ENCODE measurements around the gene ADD2. TPM values are rescaled to one million over a fixed set of nuclear protein-coding genes. Genes with fewer than 3 reads are reported as not detected.

ADD2 gene
- total RNA-seq, 1 donor from 2014 or later: 2.8 TPM

DNA sequence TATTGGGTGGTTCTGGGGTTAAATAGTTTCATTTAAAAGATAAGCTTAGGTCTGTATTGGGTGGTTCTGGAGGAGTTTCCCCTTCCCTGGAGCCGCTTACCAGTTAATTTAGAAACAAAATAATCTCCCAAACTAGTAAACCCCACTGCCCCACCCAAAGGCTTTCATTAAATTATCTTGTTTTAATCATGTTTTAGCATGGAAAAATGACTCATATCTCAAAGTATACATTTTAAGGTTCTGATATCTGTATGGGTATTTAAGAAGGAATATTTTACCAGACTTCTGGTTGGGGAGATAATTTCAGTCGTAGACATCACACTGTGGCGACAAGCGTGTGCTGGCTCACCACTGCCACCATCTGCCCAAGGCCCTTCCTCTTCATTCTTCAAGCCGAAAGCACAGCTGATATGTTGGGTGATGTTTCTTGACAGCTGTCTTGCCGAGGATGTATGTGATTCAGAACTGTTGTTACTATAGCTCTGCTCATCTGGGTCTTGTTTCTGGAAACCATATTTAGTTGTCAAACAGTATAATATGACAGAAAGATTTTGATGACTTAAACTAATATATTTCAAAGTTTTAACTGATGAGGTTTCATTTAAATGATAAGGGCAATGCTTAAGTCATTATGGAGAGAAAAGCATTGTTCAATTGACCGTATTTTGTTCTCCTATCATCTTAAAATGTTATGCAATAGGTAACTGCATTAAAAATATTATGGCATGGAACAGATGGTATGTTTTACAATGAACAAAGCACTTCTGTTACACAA lies 17.3 kb upstream of the ADD2 start:
- peak; percentile 87 for DNase-seq

DNA sequence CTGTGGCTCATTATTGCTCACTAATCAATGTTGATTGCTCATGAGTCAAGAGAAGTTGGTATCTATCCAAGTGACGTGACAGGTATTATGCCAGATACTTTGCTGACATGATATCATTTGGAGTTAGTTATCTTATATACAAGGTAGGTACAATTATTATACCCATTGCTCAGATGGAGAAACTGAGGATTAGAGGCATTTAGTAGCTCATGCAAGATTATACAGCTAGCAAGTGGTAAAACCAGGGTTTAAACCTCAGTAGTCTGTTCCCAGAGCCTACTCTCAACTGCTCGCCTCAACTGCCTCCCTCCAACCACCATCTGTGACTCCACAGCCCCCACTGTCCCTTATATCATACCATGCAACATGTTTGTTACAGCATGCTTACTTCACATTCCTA lies 16.3 kb upstream of the ADD2 start:
- DNase-seq: no peak

DNA sequence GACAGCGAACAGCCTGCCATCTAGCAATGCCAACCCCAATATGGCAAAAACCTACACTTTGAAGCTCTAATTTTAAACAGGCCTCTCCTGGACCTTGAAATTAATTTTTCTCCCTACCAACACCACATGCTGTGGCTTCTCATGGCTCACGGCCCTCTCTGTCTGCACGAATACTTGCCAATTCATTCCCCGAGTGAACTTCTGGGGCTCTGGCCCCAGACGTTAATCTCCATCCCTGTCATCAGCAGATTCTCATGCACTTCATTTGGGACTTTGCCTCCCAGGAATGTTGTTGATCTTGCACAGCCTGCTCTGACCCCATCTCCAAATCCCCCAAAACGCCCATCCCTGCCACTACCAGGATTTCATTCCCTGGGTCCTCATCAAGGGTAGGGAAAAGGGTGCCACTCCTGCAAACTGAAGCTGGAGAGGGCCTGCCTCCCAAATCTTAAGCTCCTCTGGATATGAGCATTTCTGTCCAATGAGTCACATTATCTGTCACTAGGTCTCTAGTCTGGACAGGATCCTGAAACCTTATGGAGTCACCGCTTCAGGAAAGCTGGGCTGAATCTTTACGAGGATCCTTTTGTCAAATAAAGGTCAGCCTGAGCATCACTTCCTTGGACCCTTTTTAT lies 12.0 kb upstream of the ADD2 start:
- no peak for DNase-seq

DNA sequence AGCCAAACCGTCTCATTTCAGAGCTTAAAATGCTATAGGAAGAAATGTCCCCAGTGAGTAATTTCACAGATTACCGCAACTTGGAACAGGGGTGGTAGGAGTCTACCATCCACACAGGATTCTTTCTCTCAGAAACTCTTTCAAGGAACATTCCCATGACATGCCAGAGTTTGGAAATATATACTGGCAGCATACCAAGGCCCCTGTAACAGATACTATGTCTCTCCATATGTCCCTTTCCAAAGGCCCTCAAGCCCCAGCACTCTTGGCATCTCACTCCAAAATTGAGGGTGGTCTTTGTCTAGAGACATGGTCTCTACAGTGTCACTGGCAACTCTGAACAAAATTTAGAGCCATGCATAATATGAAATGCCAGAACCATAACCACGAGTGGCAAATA lies 11.5 kb upstream of the ADD2 start:
- DNase-seq: peak; percentile 80

DNA sequence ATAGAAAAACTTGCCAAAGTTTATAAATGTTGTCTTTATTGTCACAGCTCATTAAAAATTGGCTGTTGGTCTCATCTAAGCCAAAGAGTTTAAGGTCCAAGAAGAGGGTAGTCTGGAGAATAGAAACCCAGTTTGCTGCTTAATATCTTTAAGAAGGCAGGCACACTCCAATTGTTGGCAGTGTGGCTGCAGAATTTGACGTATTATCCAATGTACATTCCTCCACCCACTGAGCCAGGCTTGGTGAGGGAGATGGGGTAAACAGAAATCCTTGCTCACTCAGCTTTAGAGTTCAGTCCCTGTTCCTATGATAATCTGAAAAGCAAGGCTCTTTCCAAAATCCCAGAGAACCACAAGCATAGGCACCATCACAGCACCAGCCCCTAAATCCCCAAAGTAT lies 10.7 kb upstream of the ADD2 start:
- DNase-seq: peak; percentile 66

DNA sequence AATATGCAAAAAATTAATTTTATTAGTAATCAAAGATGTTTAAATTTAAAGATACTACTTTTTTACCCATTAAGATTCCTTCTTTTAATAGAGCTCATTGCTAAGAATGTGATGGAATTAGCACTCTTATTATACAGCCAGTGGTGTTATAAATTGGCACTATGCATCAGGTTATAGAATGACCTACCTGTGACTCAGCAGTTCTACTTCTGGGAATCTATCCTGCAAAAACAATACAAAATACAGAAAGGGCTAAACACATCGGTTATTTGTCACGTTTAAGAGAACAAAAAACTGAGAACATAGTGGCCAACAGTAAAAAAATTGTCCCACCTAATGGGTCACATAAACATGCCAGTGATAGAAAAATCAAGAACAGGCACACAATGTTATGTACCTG lies 9.4 kb upstream of the ADD2 start:
- DNase-seq: no peak

DNA sequence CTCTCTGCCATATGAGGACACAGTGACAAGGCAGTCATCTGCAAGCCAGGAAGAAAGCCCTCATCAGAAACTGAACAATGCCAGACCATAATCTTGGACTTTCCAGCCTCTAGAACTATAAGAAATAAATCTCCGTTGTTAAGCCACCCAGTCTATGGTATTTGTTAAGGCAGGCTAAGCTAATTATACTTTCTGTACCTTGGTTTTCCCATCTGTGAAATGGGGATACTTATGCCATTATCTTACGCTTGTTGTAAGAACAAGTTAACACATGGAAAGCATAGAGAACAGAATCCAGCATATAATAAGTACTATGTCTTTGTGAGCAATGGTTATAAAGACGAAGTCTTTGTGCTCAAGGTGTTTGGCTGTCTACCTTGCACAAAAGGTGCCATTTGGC lies 8.3 kb upstream of the ADD2 start:
- DNase-seq: no peak

DNA sequence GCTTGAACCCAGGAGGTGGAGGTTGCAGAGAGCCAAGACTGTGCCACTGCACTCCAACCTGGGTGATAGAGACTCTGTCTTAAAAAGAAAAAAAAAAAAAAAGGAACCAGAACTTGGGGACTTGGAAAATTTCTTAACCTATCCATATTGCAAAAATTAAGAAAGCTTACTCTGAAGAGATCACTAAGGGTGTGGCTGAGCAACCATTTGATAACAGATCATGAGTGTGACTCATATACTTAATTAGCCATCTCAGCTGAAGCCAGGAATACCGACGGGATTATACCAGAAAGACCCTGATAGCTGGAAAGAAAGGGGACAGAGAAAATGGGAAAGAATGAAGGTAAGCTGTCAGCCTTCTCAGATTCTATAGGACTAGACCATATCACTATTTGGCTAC lies 7.1 kb upstream of the ADD2 start:
- no peak for DNase-seq

DNA sequence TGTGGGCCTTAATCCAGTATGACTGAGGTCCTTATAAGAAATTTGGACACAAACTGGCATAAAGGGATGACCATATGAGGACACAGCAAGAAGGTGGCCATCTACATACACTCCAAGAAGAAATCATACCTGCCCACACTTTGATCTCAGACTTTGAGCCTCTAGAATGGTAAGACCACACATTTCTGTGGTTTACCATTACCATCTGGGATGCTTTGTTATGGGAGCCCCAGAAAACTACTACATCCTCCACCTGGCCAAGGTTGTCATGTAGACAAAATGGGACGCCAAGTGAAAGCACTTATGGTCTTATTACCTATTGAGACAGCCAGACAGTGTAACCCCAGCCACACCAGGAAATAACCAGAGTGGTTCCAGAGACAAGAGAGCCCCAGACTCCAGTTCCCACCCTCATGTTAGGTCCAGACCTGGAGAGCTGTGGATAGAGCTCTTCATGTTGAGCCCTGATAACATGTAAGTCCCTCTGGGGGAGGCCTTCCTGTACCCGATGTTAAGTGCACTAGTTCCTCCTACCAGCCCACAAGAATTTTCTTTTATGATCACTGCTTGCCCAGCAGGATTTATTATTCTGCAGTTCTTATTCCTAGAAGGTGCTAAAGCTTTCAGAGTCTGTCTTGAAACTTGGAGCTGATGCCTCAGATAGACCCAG lies 4.6 kb upstream of the ADD2 start:
- no peak for DNase-seq

DNA sequence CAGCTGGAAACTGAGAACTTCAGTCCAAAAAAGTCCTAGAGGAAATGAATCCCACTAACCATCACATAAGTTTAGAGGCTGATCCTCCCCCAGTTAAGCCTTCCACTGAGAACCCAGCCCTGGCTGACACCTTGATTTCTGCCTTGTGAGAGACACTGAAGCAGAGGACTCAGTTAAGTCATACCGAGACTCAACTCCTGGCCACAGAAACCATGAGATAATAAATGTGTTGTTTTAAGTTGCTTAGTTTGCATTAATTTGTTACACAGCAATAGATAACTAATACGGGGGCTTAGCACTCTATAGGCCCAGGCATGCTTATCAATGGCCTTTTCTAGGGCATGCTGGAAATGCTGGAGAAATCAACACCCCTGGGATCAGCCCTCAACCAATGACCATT lies 3.4 kb upstream of the ADD2 start:
- DNase-seq: no peak

DNA sequence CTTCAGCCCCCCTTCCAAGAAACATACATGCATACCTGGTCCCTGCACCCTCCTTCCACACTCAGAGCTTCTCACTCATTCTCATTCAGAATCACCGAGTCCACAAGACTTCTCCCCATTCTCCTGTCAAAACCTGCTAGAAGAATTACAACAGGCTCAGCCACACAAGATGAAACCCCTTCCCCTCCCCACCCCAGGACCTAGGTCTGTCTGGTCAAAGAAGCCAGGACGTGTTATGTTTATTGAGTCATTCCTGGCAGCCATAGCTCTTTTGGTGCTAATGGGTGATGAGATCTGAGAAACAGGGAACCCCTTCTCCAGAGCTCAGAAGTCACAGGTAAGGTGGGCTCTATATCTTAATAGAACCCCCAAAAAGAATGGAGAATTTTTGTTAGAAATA lies 1.4 kb upstream of the ADD2 start:
- DNase-seq: no peak

DNA sequence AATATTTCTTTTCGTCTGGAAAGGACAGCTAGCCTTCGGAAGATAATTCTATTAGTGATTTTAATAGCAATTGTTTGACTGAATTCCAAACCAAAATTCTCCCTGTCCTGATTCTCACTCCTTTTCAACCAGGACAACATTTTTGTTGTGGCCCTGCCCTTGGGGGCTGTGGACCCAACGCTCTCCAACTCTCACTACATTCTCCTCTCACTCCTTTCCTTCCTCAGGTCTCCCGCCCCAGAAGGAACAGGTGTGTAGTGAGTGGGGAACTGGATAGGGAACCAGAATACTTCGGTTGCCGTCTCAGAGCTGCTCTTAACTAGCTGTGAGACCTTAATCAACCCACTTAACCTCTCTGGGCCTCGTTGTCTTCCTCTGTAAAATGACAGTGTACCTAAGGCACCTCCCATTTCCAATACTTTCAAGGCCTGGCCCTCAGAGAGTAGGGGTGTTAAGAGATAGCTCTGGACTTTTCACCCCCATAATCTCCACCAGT lies 638 bp upstream of the ADD2 start:
- no peak for DNase-seq

DNA sequence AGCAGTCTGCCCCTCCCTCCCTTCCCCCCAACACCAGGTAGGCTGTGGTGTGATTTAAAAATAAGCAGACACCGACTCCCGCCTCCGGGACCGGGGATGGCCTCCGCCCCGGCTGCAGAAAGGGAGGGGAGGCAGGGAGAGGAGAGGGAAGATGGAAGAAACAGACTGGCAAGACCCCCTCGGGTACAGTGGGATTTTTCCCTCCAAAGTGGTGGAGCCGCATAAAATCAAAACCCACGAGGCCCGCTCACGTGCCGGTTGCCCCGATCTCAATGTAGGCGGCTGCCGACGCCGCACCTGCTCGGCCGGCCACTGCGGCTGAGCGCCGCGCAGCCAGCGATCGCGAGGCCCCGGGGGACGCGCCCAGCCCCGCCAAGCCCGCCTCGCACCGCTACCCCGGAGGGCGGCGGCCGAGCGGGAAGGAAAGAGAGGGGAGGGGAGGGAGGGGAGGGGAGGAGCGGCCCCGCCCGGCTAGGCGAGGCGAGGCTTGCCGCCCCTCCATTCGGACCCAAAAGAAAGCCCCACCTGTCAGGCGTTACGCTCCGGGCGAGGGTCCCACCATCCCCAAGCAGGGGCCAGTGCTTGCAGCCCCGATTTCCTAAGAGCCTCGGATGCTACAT lies 811 bp downstream of the ADD2 start:
- DNase-seq: peak; percentile 18

DNA sequence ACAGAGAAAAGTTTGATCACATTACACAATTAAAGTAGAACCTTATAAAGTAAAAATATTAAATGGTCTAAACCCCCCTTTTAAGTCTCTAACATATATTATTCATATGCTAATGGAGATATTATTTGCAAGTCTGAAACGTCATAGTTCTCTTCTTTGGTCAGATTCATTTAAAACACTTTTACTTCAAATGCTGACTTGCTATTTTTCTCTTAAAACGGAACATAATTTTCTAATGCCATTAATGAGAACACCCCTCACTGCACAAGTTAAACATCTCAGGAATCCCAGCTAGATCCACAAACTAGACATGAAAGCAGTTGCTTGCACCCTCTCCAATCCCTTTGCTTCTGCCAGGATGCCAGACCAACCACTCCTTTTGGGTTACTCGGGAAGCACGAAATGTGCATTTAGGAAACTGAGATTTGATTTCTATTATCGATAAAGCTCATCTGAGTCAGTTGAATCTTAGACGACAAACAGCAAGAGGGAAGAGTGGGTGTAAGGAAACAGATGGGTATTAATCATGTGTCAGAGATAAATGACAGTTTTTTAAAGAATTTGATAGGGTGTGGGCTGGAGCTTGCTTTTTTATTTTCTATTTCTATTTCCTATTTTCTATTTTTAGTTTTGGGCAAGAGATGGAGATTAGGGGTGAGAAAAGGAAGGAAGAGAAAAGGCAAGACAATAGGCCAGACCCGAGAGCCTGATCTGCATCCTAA lies 1.5 kb downstream of the ADD2 start:
- no peak for DNase-seq

DNA sequence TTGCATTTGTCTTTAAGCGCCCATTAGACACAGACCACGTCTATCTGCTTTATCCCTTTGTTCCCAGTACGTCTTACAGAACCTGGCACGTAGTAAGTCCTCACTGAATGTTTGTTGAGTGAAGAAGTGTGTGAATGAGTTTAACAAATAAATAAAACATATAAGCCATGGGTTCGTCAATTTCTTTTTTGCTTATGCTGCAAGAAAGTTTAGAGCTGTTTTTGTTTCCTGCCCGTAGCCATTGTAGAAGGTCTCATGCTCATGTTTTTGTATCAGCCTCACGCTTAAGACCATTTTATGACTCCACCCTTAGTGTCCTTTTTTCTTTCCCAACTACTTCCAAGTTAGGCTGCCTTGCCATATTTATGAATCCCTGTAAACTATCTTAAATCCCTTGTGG lies 2.5 kb downstream of the ADD2 start:
- no peak for DNase-seq

DNA sequence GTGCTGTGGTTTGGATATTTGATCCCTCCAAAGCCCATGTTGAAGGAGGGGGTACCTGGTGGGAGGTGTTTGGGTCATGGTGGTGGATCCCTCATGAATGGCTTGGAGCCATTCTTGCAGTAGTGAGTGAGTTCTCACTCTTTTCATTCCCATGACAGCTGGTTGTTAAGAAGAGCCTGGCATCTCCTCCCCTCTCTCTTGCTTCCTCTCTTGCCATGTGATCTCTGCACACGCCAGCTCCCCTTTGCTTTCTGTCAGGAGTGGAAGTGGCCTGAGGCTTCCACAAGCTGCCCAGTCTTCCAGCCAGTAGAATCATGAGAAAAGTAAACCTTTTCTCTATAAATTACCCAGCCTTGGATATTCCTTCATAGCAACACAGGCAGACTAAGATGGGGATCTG lies 8.6 kb downstream of the ADD2 start:
- DNase-seq: no peak

DNA sequence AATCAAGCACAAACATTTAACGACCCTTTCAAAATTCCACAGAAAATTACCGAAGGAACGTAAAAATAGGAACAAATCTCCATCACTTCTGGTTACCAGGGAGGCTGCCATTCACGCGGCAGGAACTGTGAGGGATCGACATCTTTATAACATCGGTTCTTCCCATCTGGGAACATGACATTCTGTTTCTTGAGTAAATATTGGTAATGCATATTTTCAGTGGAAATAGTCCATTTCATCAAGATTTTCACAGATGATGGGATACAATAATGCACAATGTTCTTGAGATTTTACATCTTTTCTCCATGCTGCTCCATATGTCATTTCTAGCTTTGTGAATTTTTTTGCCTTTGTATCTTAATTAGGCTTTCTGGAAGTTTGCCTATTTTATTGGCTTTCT lies 10.0 kb downstream of the ADD2 start:
- no peak for DNase-seq

DNA sequence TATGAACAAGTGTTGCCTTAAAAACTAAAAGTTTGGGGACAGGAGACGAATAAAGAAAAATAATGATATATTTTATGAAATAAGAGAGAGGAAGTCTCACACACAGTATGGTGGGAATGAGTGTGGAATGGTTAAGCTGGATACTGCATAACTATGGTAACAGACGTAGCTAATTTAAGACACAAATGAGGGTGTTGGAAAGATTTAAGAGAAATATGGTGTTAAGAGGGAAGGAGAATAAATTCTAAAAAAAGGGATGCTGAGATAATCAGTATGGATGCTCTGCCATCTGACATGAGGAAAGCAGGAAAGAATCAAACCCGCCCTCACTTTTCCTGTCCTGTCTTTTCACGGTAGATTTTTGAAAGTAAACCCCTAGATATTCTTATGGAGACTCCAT lies 10.6 kb downstream of the ADD2 start:
- no peak for DNase-seq

DNA sequence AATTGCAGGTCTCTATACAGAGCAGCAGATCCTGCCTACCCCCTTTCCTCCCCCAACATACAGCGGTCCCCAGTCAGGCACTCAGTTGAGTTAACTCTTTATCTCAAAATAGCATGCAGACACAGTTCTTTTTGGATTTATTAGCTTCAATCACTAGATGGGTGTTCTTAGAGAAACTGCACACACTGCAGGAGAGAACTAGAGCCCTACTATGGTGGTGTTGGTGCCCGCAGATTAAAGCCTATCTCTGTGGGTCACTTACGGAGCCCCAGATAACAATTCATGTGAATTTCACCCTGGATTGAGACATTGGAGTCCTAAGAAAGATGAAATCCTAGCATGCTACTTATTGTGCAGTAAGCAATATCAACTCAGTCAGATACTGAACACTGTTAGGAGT lies 11.9 kb downstream of the ADD2 start:
- DNase-seq: no peak

DNA sequence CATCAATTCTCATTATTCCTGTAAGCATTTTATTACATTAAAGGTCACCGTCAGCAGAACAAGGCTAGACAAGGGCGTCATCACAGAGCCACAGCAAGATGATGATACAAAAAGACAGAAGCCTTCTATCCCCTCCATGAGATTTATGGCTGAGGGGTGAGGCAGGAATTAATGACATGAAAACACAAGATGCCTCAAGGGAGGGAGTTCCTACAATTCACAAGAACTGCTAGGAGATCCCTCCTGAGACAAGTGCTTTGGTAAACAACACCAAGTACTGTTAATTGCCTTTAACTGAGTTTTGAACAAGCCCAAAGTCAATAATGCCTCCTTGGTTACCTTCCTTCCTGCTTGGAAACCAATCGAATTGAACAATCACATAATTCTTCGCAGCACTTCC lies 14.1 kb downstream of the ADD2 start:
- no peak for DNase-seq

DNA sequence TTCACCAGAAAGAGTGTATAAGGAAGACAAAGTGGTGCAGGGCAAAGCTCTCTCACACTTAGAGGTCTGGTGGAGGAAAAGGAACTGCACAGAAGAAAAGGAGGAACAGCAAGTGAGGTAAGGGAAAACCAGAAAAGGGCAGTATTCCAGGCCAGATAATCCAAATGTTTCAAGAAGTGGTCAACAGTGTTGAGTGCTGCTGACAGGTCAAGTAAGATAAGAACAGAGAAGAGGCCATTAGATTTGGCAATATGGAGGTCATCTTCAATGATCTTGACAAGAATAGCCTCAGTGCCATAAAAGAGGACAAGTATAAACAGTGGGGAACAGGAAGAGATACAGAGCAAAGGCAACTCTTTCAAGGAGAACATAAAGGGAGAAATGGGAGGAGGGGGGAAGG lies 15.0 kb downstream of the ADD2 start:
- no peak for DNase-seq

DNA sequence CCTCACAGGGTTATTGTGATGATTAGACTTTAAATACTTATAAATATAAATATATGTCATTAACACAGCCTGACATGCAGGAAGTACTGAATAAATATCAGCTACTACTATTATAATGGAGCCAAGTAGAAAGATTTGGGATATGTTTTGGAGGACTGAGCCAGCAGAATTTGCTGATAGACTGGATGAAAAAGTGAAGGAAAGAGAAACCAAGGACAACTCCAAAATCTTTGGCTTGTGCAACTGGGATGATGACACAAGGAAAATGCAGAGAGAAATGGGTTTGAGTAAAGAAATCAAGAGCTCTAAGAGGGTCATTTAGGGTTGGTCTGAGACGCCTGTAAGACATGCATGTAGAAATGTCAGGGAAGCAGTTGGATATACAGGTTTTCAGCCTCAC lies 15.6 kb downstream of the ADD2 start:
- no peak for DNase-seq

DNA sequence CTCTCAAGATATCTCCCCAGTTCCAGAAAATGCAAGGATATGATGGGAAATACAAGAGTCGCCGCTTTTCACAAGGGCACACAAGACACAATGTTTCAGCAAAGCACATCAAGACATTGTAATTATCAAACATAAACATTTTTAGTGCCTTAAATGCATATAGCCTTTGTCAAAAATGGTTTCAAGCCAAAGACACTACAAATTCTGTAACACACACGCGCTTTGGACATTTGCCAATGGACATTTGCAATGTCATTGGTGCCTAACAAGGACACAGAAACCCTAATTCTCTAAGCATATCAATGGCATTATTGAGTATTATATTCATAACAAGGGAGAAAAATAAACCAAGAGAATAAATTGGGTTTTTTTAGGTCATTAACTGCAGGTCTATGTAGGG lies 16.1 kb downstream of the ADD2 start:
- no peak for DNase-seq
